ENCODE results near the gene KAZN. TPM values are rescaled to one million over a fixed set of nuclear protein-coding genes. Genes with fewer than 3 reads are reported as not detected.

The KAZN gene
- total RNA-seq, 1 experiment from 2014 or later: 2.4 TPM

- H3K27ac Mint-ChIP-seq (ENCODE audit: unreplicated experiment): no peak overlapping the region
- DNase-seq: peak in 1 of 2 experiments; percentile 17
- POLR2A ChIA-PET: no interaction called here
- no peak overlapping the region for H3K4me3 ChIP-seq (ENCODE audit: low read depth, low read length)
- CTCF ChIA-PET: interaction anchor here (0.7 kb wide), 1 partner anchor 13 kb away, joined by 3 read pairs; no protein-coding TSS in a partner anchor
- no peaks in the 10 kb centered on the region for H3K4me1 ChIP-seq
- H3K9me3 ChIP-seq: no peaks in the 10 kb centered on the region
- no peaks in the 10 kb centered on the region for H3K27me3 ChIP-seq (replicated peaks; ENCODE audit: control insufficient read depth, insufficient read depth, low read length)
- H3K9me3 Mint-ChIP-seq (ENCODE audit: unreplicated experiment): no peaks in the 10 kb centered on the region
- H3K36me3 ChIP-seq (ENCODE audit: control insufficient read depth, insufficient read depth, low read length): no peaks in the 10 kb centered on the region
- peak in 1 of 2 experiments; percentile 31 for TF ChIP-seq CTCF (IDR thresholded peaks at IDR 0.05; ENCODE audit: insufficient read depth in 1 of 2, low read depth in 1 of 2, low read length in 1 of 2, severe bottlenecking in 1 of 2, unreplicated experiment in 1 of 2)
- H3K4me3 Mint-ChIP-seq (ENCODE audit: unreplicated experiment): no peak overlapping the region
- BruUV-seq (replicated peaks): no TSS peak
- H3K27me3 Mint-ChIP-seq (ENCODE audit: insufficient read depth, unreplicated experiment): no peaks in the 10 kb centered on the region
- no peaks in the 10 kb centered on the region for H3K4me1 Mint-ChIP-seq (ENCODE audit: low read depth, unreplicated experiment)
- no peaks in the 10 kb centered on the region for H3K36me3 Mint-ChIP-seq (ENCODE audit: insufficient read depth, unreplicated experiment)
- intact Hi-C loops (cut with micrococcal nuclease; ENCODE audit: unreplicated experiment): no loop called here
Observed at GRCh38 chr1:15064217-15064929, 465.9 kb downstream of the KAZN start.

GRCh38 chr1:15065291-15065690, 466.8 kb downstream of the KAZN start:
- H3K9me3 ChIP-seq: no peaks in the 10 kb centered on the region
- no peak overlapping the region for H3K4me3 ChIP-seq (ENCODE audit: low read depth, low read length)
- Mint-ChIP-seq H3K27me3 (ENCODE audit: insufficient read depth, unreplicated experiment) (no peaks in the 10 kb centered on the region), H3K36me3 (ENCODE audit: insufficient read depth, unreplicated experiment) (no peaks in the 10 kb centered on the region), H3K4me1 (ENCODE audit: low read depth, unreplicated experiment) (no peaks in the 10 kb centered on the region), H3K27ac (ENCODE audit: unreplicated experiment) (no peak overlapping the region), H3K9me3 (ENCODE audit: unreplicated experiment) (no peaks in the 10 kb centered on the region), H3K4me3 (ENCODE audit: unreplicated experiment) (no peak overlapping the region)
- ChIA-PET POLR2A (no interaction called here), CTCF (no interaction called here)
- no peak for DNase-seq
- intact Hi-C loops (cut with micrococcal nuclease; ENCODE audit: unreplicated experiment): no loop called here
- no peak for TF ChIP-seq CTCF (IDR thresholded peaks at IDR 0.05; ENCODE audit: insufficient read depth in 1 of 2, low read depth in 1 of 2, low read length in 1 of 2, severe bottlenecking in 1 of 2, unreplicated experiment in 1 of 2)
- BruUV-seq (replicated peaks): no TSS peak
- no peaks in the 10 kb centered on the region for H3K27me3 ChIP-seq (replicated peaks; ENCODE audit: control insufficient read depth, insufficient read depth, low read length)
- no peaks in the 10 kb centered on the region for H3K36me3 ChIP-seq (ENCODE audit: control insufficient read depth, insufficient read depth, low read length)
- H3K4me1 ChIP-seq: no peaks in the 10 kb centered on the region

GRCh38 chr1:15065736-15066135, 467.3 kb downstream of the KAZN start:
- Histone ChIP-seq H3K4me3 (ENCODE audit: low read depth, low read length) (no peak overlapping the region), H3K27me3 (replicated peaks; ENCODE audit: control insufficient read depth, insufficient read depth, low read length) (no peaks in the 10 kb centered on the region), H3K4me1 (no peaks in the 10 kb centered on the region), H3K9me3 (no peaks in the 10 kb centered on the region), H3K36me3 (ENCODE audit: control insufficient read depth, insufficient read depth, low read length) (no peaks in the 10 kb centered on the region)
- Mint-ChIP-seq H3K27ac (ENCODE audit: unreplicated experiment) (no peak overlapping the region), H3K36me3 (ENCODE audit: insufficient read depth, unreplicated experiment) (no peaks in the 10 kb centered on the region), H3K27me3 (ENCODE audit: insufficient read depth, unreplicated experiment) (no peaks in the 10 kb centered on the region), H3K4me1 (ENCODE audit: low read depth, unreplicated experiment) (no peaks in the 10 kb centered on the region), H3K9me3 (ENCODE audit: unreplicated experiment) (no peaks in the 10 kb centered on the region), H3K4me3 (ENCODE audit: unreplicated experiment) (no peak overlapping the region)
- CTCF ChIA-PET: no interaction called here
- TF ChIP-seq CTCF (IDR thresholded peaks at IDR 0.05; ENCODE audit: insufficient read depth in 1 of 2, low read depth in 1 of 2, low read length in 1 of 2, severe bottlenecking in 1 of 2, unreplicated experiment in 1 of 2): no peak
- POLR2A ChIA-PET: no interaction called here
- no TSS peak for BruUV-seq (replicated peaks)
- no peak for DNase-seq
- intact Hi-C loops (cut with micrococcal nuclease; ENCODE audit: unreplicated experiment): no loop called here

Measured in Caco-2 (cell line).